PC-9 (cell line): ENCODE results near the gene RPS13. TPM values are rescaled to one million over a fixed set of nuclear protein-coding genes. Genes with fewer than 3 reads are reported as not detected.
"Not testable (repeated sequence)": the region's sequence is repeated elsewhere in the genome, so short reads cannot be mapped to it uniquely, and the experiment has no call there.

ENCODE experiments used
- BruUV-seq: library from RNA; stranded (reverse); fragments of 400-500 nt; replicated peaks from 2 replicates; lab custom pipeline; 2021; lab: Mats Ljungman, UMichigan
- CTCF ChIA-PET: fragments of 300-600 bp; sonication (Branson Sonifier 250); formaldehyde crosslinking; loops from one replicate; lab custom pipeline; 2022; ENCODE audit warnings: antibody characterized with exemption; lab: Charles Lee
- POLR2A ChIA-PET: fragments of 300-600 bp; sonication (Branson Sonifier 250); formaldehyde crosslinking; loops from one replicate; lab custom pipeline; 2022; ENCODE audit warnings: antibody characterized with exemption; ENCODE audit not compliant: unreplicated experiment; lab: Charles Lee
- DNase-seq, 2 experiments: peaks; one replicate each; pipeline versions ENCODE4 v3.0.0 to v3.0.0-alpha.2; 2015 to 2022; ENCODE audit warnings: mixed read lengths in 1 of 2
- H2AFZ ChIP-seq: fragments of 200-600 bp; sonication (generic); 2 replicates; pipeline ENCODE4 v1.8.1; 2017; ENCODE audit warnings: antibody characterized with exemption
- H3F3A ChIP-seq: fragments of 200-600 bp; sonication (generic); 2 replicates; pipeline ENCODE4 v1.8.1; 2017; ENCODE audit warnings: antibody characterized with exemption, mild to moderate bottlenecking, low read depth; ENCODE audit not compliant: insufficient read depth
- H3K27ac ChIP-seq: fragments of 200-600 bp; sonication (generic); 2 replicates; pipeline ENCODE4 v1.6.1; 2016; ENCODE audit warnings: mixed run types
- H3K27me3 ChIP-seq: fragments of 200-600 bp; sonication (generic); 2 replicates; pipeline ENCODE4 v1.6.1; 2016; ENCODE audit warnings: low read depth, mixed run types; ENCODE audit not compliant: insufficient read depth
- H3K36me3 ChIP-seq: fragments of 200-600 bp; sonication (generic); 2 replicates; pipeline ENCODE4 v1.6.1; 2016; ENCODE audit warnings: low read depth, mixed run types
- H3K4me1 ChIP-seq: fragments of 200-600 bp; sonication (generic); replicated peaks from 2 replicates; pipeline ENCODE4 v1.6.1; 2016; ENCODE audit warnings: mixed run types; ENCODE audit not compliant: insufficient read depth
- H3K4me2 ChIP-seq: fragments of 200-600 bp; sonication (generic); 2 replicates; pipeline ENCODE4 v1.6.1; 2017; ENCODE audit warnings: mixed run types
- H3K4me3 ChIP-seq: fragments of 200-600 bp; sonication (generic); 2 replicates; pipeline ENCODE4 v1.6.1; 2016; ENCODE audit warnings: mixed run types
- H3K79me2 ChIP-seq: fragments of 200-600 bp; sonication (generic); 2 replicates; pipeline ENCODE4 v1.6.1; 2017; ENCODE audit warnings: low read depth, mixed run types
- H3K9me2 ChIP-seq: fragments of 200-600 bp; sonication (generic); 2 replicates; pipeline ENCODE4 v1.8.1; 2017; ENCODE audit warnings: mild to moderate bottlenecking; ENCODE audit not compliant: insufficient read depth
- H3K9me3 ChIP-seq: fragments of 200-600 bp; sonication (generic); 2 replicates; pipeline ENCODE4 v1.8.1; 2016; ENCODE audit warnings: low read depth; ENCODE audit not compliant: insufficient read depth
- H4K20me1 ChIP-seq: fragments of 200-600 bp; sonication (generic); 2 replicates; pipeline ENCODE4 v1.8.1; 2017; ENCODE audit not compliant: insufficient read depth
- EZH2 ChIP-seq: fragments of 200-600 bp; sonication (generic); IDR thresholded peaks from 2 replicates; pipeline ENCODE4 v1.8.0; 2017; ENCODE audit warnings: antibody characterized with exemption, low read depth
- intact Hi-C: fragments of 100-400 bp; cut with micrococcal nuclease; formaldehyde crosslinking; loops from one replicate; pipeline ENCODE4 v1.10.0; 2022; ENCODE audit not compliant: unreplicated experiment
- total RNA-seq: library from RNA; stranded (reverse); gene quantifications from 2 replicates; pipeline ENCODE4 v1.2.3, GENCODE V29; 2021
- TF ChIP-seq, protein P1 (sequence below): fragments of 200-600 bp; sonication (generic); conservative IDR thresholded peaks from 2 replicates; pipeline ENCODE4 v1.6.1; 2017; ENCODE audit warnings: mixed run types, antibody characterized with exemption, mild to moderate bottlenecking, moderate library complexity

The RPS13 gene
- total RNA-seq, 1 experiment from 2014 or later, result 839 TPM

DNA sequence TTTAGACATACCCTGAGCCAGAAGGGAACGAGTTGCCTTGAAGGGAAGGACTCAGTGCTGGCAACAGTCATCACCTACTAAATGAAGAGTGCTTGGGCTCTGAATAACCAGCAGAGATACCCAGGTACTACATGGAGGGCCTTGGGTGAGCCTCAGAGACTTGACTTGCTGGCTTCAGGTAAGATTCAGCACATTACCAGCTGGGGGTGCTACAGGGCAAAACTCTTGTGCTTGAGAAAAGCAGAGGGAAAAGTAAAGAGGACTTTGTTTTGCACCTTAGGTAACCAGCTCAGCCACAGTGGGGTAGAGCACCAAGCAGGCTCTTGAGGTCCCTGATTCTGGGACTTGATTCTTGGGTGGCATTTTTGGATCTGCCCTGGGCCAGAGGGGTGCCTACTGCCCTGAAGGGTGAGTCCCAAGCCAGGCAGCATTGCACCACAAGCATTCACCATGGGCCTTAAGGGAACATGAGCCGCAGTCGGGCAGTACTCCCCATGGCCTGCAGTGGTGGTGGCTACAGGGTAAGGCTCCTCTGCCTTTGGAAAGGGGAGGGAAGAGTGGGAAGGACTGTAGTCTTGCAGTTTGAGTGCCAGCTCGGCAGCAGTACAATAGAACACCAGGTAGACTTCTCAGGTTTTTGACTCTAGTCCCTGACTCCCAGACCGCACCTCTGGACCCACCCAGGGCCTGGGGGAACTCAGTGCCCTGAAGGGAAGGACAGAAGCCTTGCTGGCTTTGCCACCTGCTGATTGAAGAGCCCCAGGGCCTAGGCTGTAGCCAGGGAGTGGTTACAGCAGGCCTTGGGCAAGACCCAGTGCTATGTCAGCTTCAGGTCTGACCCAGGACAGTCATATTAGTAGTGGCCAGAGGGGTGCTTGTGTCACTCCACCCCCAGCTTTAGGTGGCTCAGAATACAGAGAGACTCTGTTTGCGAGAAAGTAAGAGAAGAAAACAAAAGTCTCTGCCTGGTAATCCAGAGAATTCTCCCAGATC is 40.5 kb downstream of the RPS13 start:
- no peak for TF ChIP-seq EZH2
- TF ChIP-seq, protein P1, sequence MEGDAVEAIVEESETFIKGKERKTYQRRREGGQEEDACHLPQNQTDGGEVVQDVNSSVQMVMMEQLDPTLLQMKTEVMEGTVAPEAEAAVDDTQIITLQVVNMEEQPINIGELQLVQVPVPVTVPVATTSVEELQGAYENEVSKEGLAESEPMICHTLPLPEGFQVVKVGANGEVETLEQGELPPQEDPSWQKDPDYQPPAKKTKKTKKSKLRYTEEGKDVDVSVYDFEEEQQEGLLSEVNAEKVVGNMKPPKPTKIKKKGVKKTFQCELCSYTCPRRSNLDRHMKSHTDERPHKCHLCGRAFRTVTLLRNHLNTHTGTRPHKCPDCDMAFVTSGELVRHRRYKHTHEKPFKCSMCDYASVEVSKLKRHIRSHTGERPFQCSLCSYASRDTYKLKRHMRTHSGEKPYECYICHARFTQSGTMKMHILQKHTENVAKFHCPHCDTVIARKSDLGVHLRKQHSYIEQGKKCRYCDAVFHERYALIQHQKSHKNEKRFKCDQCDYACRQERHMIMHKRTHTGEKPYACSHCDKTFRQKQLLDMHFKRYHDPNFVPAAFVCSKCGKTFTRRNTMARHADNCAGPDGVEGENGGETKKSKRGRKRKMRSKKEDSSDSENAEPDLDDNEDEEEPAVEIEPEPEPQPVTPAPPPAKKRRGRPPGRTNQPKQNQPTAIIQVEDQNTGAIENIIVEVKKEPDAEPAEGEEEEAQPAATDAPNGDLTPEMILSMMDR, result no peak
- no TSS peak for BruUV-seq
- Histone ChIP-seq H3K36me3 (no peaks in the 10 kb centered on the region), H3K9me3 (no peaks in the 10 kb centered on the region), H2AFZ (no peak overlapping the region), H3K4me3 (no peak overlapping the region), H3F3A (peaks cover 6% of the 10 kb centered on the region; the same call in 1 of the 2 replicates), H3K4me1 (no peaks in the 10 kb centered on the region), H3K4me2 (no peak overlapping the region), H3K27me3 (no peaks in the 10 kb centered on the region), H4K20me1 (no peaks in the 10 kb centered on the region), H3K9me2 (no peaks in the 10 kb centered on the region), H3K27ac (no peak overlapping the region), H3K79me2 (no peaks in the 10 kb centered on the region)
- POLR2A ChIA-PET, result interaction anchor here (0.6 kb wide), 1 partner anchor 41 kb away, joined by 6 read pairs; no protein-coding TSS in a partner anchor
- CTCF ChIA-PET, result interaction anchor here (0.6 kb wide), 1 partner anchor 42 kb away, joined by 4 read pairs; no protein-coding TSS in a partner anchor
- intact Hi-C loops, result no loop called here
- no peak for DNase-seq

DNA sequence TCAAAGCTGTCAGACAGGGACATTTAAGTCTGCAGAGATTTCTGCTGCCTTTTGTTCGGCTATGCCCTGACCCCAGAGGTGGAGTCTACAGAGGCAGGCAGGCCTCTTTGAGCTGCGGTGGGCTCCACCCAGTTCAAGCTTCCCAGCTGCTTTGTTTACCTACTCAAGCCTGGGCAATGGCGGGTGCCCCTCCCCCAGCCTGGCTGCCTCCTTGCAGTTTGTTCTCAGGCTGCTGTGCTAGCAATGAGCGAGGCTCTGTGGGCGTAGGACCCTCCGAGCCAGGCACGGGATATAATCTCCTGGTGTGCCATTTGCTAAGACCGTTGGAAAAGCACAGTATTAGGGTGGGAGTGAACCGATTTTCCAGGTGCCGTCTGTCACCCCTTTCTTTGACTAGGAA is 43.4 kb downstream of the RPS13 start:
- H3K4me3 ChIP-seq, H3K27ac ChIP-seq, H3K27me3 ChIP-seq, H3K4me1 ChIP-seq, H2AFZ ChIP-seq, H3K4me2 ChIP-seq, POLR2A ChIA-PET, H3K79me2 ChIP-seq, intact Hi-C loops, H3K36me3 ChIP-seq, H3K9me2 ChIP-seq, CTCF ChIA-PET, H4K20me1 ChIP-seq, H3F3A ChIP-seq, BruUV-seq, DNase-seq, H3K9me3 ChIP-seq: not testable (repeated sequence)

DNA sequence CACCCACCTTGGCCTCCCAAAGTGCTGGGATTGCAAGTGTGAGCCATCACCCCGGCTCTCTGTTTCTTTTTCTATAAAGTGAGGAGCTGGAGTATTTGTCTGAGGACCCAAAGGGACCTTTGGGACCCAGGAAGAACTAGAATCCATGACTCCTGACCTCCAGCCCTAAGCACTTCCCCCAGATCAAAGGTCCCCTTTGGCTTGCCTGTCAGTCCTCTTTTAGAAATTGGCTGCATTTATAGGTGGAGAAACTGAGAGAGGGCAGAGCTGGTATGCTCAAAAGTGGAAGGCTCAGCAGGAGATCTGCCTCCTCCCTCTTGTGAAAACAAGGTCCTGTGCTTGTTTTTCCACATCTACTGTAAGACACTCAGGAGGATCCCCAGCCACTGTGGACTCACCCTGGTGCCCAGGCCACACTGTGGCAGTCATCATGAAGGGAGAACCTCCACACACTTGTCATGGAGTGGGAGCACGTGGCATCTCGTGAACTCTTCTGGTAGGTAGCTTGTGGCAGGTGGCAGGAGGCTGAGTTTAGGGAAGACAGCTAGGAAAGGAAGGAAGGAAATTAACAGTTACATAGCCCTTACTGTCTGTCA is 50.9 kb downstream of the RPS13 start:
- no peaks in the 10 kb centered on the region for H4K20me1 ChIP-seq
- H3K4me1 ChIP-seq, result no peaks in the 10 kb centered on the region
- H3K79me2 ChIP-seq, result no peaks in the 10 kb centered on the region
- H3K9me3 ChIP-seq, result no peaks in the 10 kb centered on the region
- H3K36me3 ChIP-seq, result no peaks in the 10 kb centered on the region; the same call in 1 of the 2 replicates
- no peak overlapping the region for H3K4me2 ChIP-seq
- H3K9me2 ChIP-seq, result no peaks in the 10 kb centered on the region
- DNase-seq, result no peak
- H3F3A ChIP-seq, result no peaks in the 10 kb centered on the region
- ChIA-PET CTCF (no interaction called here), POLR2A (no interaction called here)
- TF ChIP-seq, protein P1, result no peak
- TF ChIP-seq EZH2, result no peak
- H3K4me3 ChIP-seq, result no peak overlapping the region
- no peak overlapping the region for H2AFZ ChIP-seq
- BruUV-seq, result no TSS peak
- no peaks in the 10 kb centered on the region for H3K27me3 ChIP-seq
- intact Hi-C loops, result no loop called here
- H3K27ac ChIP-seq, result no peak overlapping the region
